Neuronal stem cell (in vitro differentiated cells): Measurements from ENCODE around the gene MS4A3.
"Not testable (repeated sequence)": the region's sequence is repeated elsewhere in the genome, so short reads cannot be mapped to it uniquely, and the experiment has no call there.

Source experiments
- DNase-seq: peaks from one replicate; pipeline ENCODE4 v3.0.0-alpha.2; 2013; ENCODE audit warnings: low spot score
- H2AFZ ChIP-seq: one replicate; pipeline ENCODE4 v1.6.1; 2013; ENCODE audit warnings: mild to moderate bottlenecking, low read length, inconsistent platforms
- H2AK5ac ChIP-seq: 2 replicates; pipeline ENCODE4 v1.6.1; 2013; ENCODE audit warnings: low read depth, mild to moderate bottlenecking, inconsistent platforms, low read length, moderate library complexity, mixed read lengths
- H2BK120ac ChIP-seq: 2 replicates; pipeline ENCODE4 v1.6.1; 2013; ENCODE audit warnings: low read depth, mild to moderate bottlenecking, inconsistent platforms, low read length, moderate library complexity, mixed read lengths
- H2BK12ac ChIP-seq: one replicate; pipeline ENCODE4 v1.6.1; 2013; ENCODE audit warnings: low read length, inconsistent platforms
- H2BK15ac ChIP-seq: 2 replicates; pipeline ENCODE4 v1.6.1; 2013; ENCODE audit warnings: mild to moderate bottlenecking, low read length, inconsistent platforms, mixed read lengths
- H2BK5ac ChIP-seq: one replicate; pipeline ENCODE4 v1.6.1; 2013; ENCODE audit warnings: inconsistent platforms, mild to moderate bottlenecking, low read length, moderate library complexity
- H3K14ac ChIP-seq: one replicate; pipeline ENCODE4 v1.6.1; 2013; ENCODE audit warnings: low read length, inconsistent platforms
- H3K18ac ChIP-seq: 2 replicates; pipeline ENCODE4 v1.6.1; 2013; ENCODE audit warnings: low read length, inconsistent platforms
- H3K23ac ChIP-seq: 2 replicates; pipeline ENCODE4 v1.6.1; 2013; ENCODE audit warnings: low read depth, mild to moderate bottlenecking, mixed read lengths, low read length, inconsistent platforms; ENCODE audit not compliant: poor library complexity
- H3K27ac ChIP-seq: replicated peaks from 3 replicates; pipeline ENCODE4 v1.5.1; 2013; ENCODE audit warnings: low read length, inconsistent platforms
- H3K27me3 ChIP-seq, 3 experiments: 2 replicates each; pipeline ENCODE4 v1.6.1; 2013; ENCODE audit warnings: low read length in 3 of 3, mild to moderate bottlenecking in 2 of 3, inconsistent platforms in 1 of 3, low read depth in 1 of 3, mixed read lengths in 1 of 3, moderate library complexity in 1 of 3; ENCODE audit not compliant: control insufficient read depth in 3 of 3, insufficient read depth in 3 of 3
- H3K36me3 ChIP-seq, 2 donors: replicated peaks in 1 of 2; 2 replicates each; pipeline ENCODE4 v1.6.1; 2013; ENCODE audit warnings: low read length in 2 of 2; ENCODE audit not compliant: control insufficient read depth in 2 of 2, insufficient read depth in 2 of 2
- H3K4ac ChIP-seq: 2 replicates; pipeline ENCODE4 v1.6.1; 2013; ENCODE audit warnings: inconsistent platforms, mild to moderate bottlenecking, low read length, moderate library complexity
- H3K4me1 ChIP-seq, 2 donors: 1 replicate in 1 of 2; 2 replicates in 1 of 2; pipeline ENCODE4 v1.6.1; 2013; ENCODE audit warnings: low read length in 2 of 2, low read depth in 1 of 2; ENCODE audit not compliant: control insufficient read depth in 2 of 2, insufficient read depth in 1 of 2
- H3K4me2 ChIP-seq: one replicate; pipeline ENCODE4 v1.6.1; 2013; ENCODE audit warnings: mild to moderate bottlenecking, low read length, inconsistent platforms; ENCODE audit not compliant: insufficient read depth, poor library complexity, severe bottlenecking
- H3K4me3 ChIP-seq, 2 donors: 2 replicates each; pipeline ENCODE4 v1.5.1; 2013; ENCODE audit warnings: low read length in 2 of 2, mild to moderate bottlenecking in 2 of 2, inconsistent platforms in 1 of 2, moderate library complexity in 1 of 2
- H3K79me1 ChIP-seq: one replicate; pipeline ENCODE4 v1.6.1; 2013; ENCODE audit warnings: low read depth, mild to moderate bottlenecking, inconsistent platforms, low read length, moderate library complexity
- H3K9ac ChIP-seq: one replicate; pipeline ENCODE4 v1.6.1; 2013; ENCODE audit warnings: mild to moderate bottlenecking, low read depth, low read length, inconsistent platforms; ENCODE audit not compliant: poor library complexity
- H3K9me3 ChIP-seq, 2 donors: replicated peaks in 1 of 2; 2 replicates each; pipeline versions ENCODE3 to v1.6.1; 2013; ENCODE audit warnings: low read length in 2 of 2, mild to moderate bottlenecking in 2 of 2, inconsistent platforms in 1 of 2, low read depth in 1 of 2, mixed read lengths in 1 of 2, moderate library complexity in 1 of 2; ENCODE audit not compliant: control insufficient read depth in 2 of 2, insufficient read depth in 1 of 2
- H4K8ac ChIP-seq: one replicate; pipeline ENCODE4 v1.6.1; 2013; ENCODE audit warnings: low read depth, mild to moderate bottlenecking, inconsistent platforms, low read length, moderate library complexity
- H4K91ac ChIP-seq: one replicate; pipeline ENCODE4 v1.6.1; 2013; ENCODE audit warnings: low read length, low read depth, mild to moderate bottlenecking, inconsistent platforms; ENCODE audit not compliant: poor library complexity
- WGBS, 2 donors: extraction: QIAGEN DNeasy Blood & Tissue Kit; methylation state at CpG; one replicate each; pipeline ENCODE4 v1.1.7; 2013; ENCODE audit warnings: missing lambda C conversion rate in 2 of 2, mixed read lengths in 1 of 2; ENCODE audit not compliant: insufficient read length in 2 of 2, insufficient replicate concordance in 1 of 2; ENCODE audit errors: extremely low coverage in 2 of 2; 5-methylcytosine and 5-hydroxymethylcytosine counted together

The MS4A3 gene

DNA sequence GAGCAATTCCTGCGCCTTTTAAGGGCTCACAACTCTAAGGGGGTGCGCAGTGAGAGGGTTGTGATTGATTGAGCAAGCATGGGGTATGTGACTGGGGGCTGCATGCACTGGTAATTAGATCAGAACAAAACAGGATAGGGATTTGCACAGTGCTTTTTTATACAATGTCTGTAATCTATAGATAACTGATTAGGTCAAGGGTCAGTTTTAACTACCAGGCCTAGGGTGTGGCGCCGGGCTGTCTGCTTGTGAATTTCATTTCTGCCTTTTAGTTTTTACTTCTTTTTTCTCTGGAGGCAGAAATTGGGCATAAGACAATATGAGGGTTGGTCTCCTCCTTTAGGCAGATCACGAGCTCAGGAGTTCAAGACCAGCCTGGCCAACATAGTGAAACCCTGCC is 52.2 kb downstream of the MS4A3 start:
- H3K4ac ChIP-seq, H3K9me3 ChIP-seq, H3K27me3 ChIP-seq, H3K9ac ChIP-seq, H2BK12ac ChIP-seq, H3K18ac ChIP-seq, H4K8ac ChIP-seq, H3K27ac ChIP-seq, H3K4me2 ChIP-seq, DNase-seq, H3K23ac ChIP-seq, H3K4me1 ChIP-seq, H2AFZ ChIP-seq, H2AK5ac ChIP-seq, H4K91ac ChIP-seq, H2BK5ac ChIP-seq, H3K79me1 ChIP-seq, H2BK120ac ChIP-seq, H2BK15ac ChIP-seq, H3K36me3 ChIP-seq, H3K4me3 ChIP-seq, H3K14ac ChIP-seq: not testable (repeated sequence)
- WGBS, 2 donors, result no CpG with 5 or more reads among the region's 5 CpGs

DNA sequence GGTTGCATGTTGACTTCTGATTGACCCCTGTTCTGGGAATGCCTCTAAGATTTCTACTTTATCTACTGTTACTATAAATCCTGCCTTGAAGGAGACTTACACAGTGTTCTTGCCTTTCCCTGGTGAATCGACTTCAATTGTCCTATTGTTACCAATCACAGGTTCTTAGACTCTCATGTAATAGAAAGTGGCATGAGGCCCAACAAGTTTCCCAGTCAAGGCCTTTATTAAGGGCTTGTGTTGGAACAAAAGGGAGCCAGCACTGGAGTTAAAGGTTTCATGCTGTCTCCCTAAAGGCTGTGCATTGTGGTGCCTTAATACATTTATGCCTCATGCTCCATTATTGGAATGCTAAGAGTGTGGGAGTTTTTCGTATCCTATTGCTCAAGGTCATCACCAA is 55.3 kb downstream of the MS4A3 start:
- no peak overlapping the region for H2BK120ac ChIP-seq
- no peak overlapping the region for H4K8ac ChIP-seq
- no peaks in the 10 kb centered on the region for H3K27me3 ChIP-seq
- no peak overlapping the region for H2BK5ac ChIP-seq
- no peaks in the 10 kb centered on the region for H3K36me3 ChIP-seq
- no peak overlapping the region for H4K91ac ChIP-seq
- H3K4me3 ChIP-seq, result no peak overlapping the region
- H2BK12ac ChIP-seq, result no peak overlapping the region
- no peaks in the 10 kb centered on the region for H3K9me3 ChIP-seq
- no peak overlapping the region for H3K27ac ChIP-seq
- H2AFZ ChIP-seq, result no peak overlapping the region
- no peak overlapping the region for H3K4me2 ChIP-seq
- no peak overlapping the region for H3K9ac ChIP-seq
- no peak overlapping the region for H2AK5ac ChIP-seq
- H3K79me1 ChIP-seq, result no peaks in the 10 kb centered on the region
- no peak overlapping the region for H3K4ac ChIP-seq
- H3K4me1 ChIP-seq, result no peaks in the 10 kb centered on the region
- WGBS, 2 donors, result no CpG with 5 or more reads among the region's 2 CpGs
- no peak overlapping the region for H3K23ac ChIP-seq
- H2BK15ac ChIP-seq, result no peak overlapping the region
- no peak overlapping the region for H3K18ac ChIP-seq
- no peak overlapping the region for H3K14ac ChIP-seq
- DNase-seq, result no peak

DNA sequence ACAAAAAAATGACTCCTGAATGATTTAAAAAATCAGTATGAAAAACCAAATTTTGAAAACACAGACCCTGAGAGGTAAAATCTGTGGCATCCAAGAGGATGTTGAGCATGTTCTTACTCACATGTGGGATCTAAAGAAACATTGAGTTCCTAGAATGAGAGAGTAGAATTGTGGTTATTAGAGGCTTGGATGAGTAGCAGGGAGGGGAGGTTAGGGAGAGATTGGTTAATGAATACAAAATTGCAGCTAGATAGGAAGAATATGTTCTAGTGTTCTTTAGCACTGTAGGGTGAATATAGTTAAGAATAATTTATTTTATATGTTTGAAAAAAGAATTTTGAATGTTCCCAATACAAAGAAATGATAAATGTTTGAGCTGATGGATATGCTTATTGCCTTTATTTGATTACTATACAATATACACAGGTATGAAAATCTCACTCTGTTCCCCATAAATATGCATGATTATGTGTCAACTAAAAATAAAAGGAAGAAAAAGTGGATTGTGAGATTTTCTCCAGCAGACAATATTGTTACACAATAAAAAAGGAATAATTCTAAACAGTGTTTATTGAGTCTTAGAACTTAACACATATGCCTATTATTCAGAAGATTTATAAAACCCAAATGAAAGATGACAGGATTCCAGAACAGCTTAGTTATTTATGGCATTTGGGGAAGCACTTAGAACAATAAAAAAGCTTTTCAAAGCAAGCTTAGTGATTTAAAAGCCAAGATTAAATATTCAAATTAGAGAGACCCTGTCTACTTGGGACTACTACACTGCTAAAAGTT is 60.7 kb downstream of the MS4A3 start:
- Histone ChIP-seq H3K27ac (no peak overlapping the region), H3K14ac (no peak overlapping the region), H3K4me3 (no peak overlapping the region), H2BK5ac (no peak overlapping the region), H2AFZ (no peak overlapping the region), H3K4me2 (no peak overlapping the region), H2BK12ac (no peak overlapping the region), H3K4ac (no peak overlapping the region), H3K79me1 (no peaks in the 10 kb centered on the region), H2BK15ac (no peak overlapping the region), H3K27me3 (no peaks in the 10 kb centered on the region), H3K23ac (no peak overlapping the region), H4K91ac (no peak overlapping the region), H3K4me1 (peaks cover 0 to 5% of the 10 kb centered on the region in 2 donors), H2BK120ac (no peak overlapping the region), H4K8ac (no peak overlapping the region), H3K36me3 (no peaks in the 10 kb centered on the region), H3K9me3 (no peaks in the 10 kb centered on the region), H3K9ac (no peak overlapping the region), H3K18ac (no peak overlapping the region), H2AK5ac (no peak overlapping the region)
- DNase-seq, result no peak

DNA sequence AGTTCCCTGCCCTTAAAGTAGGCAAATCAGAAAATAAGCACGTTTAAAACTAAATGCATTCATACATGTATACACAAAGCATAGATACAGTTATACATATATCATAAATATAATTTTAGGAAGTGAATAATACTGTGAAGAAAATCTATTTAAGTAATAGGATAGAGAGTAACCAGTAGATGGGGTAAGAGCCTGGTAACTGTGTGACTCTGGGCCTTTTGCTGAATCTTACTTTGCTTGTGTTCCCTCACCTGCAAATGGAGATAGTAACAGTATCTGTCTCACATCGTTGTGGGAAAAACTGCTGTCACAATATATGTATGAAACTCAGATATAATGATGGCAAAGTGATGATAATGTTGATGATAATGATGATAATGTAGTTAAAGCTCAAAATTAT is 61.9 kb downstream of the MS4A3 start:
- no peak overlapping the region for H3K4me2 ChIP-seq
- WGBS, 2 donors, result no CpG with 5 or more reads among the region's 2 CpGs
- H3K36me3 ChIP-seq, result no peaks in the 10 kb centered on the region
- no peak overlapping the region for H3K4me3 ChIP-seq
- no peak overlapping the region for H2BK5ac ChIP-seq
- no peaks in the 10 kb centered on the region for H3K79me1 ChIP-seq
- no peak overlapping the region for H3K9ac ChIP-seq
- no peak overlapping the region for H2AK5ac ChIP-seq
- H3K4ac ChIP-seq, result no peak overlapping the region
- H4K91ac ChIP-seq, result no peak overlapping the region
- H3K27me3 ChIP-seq, result no peaks in the 10 kb centered on the region
- H3K27ac ChIP-seq, result no peak overlapping the region
- H4K8ac ChIP-seq, result no peak overlapping the region
- H3K4me1 ChIP-seq, result peaks cover 0 to 5% of the 10 kb centered on the region in 2 donors
- H3K9me3 ChIP-seq, result no peaks in the 10 kb centered on the region
- H2AFZ ChIP-seq, result no peak overlapping the region
- no peak overlapping the region for H3K23ac ChIP-seq
- no peak for DNase-seq
- H2BK12ac ChIP-seq, result no peak overlapping the region
- H2BK15ac ChIP-seq, result no peak overlapping the region
- no peak overlapping the region for H3K14ac ChIP-seq
- no peak overlapping the region for H3K18ac ChIP-seq
- no peak overlapping the region for H2BK120ac ChIP-seq
